CD4-positive, alpha-beta T cell treated with Interleukin-15 for 4 hours (primary cell): ENCODE data around the gene GINS1.
"Not testable (repeated sequence)": the region's sequence is repeated elsewhere in the genome, so short reads cannot be mapped to it uniquely, and the experiment has no call there.

Experiments used
- DNase-seq: peaks from one replicate; pipeline ENCODE4 v3.0.0-alpha.2; 2020; ENCODE audit warnings: low spot score

The GINS1 gene

DNA sequence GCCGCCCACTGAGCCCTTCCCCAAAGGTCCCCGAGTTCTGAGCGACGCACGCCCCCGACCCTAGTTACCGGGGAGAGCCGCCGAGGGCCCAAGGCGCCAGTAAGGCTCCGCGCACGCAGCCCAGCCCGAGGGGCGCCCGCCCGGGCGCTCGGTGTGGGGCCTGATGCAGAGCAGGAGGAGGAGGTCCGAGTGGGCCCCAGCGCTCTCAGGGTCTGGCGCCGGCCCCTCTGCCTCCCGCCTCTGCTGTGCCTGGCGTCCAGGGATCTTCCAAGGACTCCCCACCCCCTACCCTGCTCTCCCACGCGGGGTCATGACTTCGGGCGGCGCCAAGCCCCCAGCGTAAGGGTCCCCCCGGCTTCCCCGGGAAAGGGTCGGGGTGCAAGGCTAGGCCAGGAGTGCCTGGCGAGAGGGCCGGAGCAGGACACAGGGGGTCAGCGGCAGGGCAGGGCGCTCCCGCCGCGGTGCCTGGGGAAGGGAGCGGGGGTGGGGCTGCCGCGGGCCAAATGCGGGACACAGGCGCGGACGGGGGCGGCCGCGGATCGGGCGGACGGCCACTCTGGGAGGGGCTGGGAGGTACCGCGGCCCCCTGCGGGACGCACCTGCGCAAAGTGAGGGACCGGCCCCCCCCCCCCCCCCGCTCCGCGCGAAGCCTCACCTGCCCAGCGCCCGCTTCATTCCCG is 17.5 kb upstream of the GINS1 start:
- no peak for DNase-seq

DNA sequence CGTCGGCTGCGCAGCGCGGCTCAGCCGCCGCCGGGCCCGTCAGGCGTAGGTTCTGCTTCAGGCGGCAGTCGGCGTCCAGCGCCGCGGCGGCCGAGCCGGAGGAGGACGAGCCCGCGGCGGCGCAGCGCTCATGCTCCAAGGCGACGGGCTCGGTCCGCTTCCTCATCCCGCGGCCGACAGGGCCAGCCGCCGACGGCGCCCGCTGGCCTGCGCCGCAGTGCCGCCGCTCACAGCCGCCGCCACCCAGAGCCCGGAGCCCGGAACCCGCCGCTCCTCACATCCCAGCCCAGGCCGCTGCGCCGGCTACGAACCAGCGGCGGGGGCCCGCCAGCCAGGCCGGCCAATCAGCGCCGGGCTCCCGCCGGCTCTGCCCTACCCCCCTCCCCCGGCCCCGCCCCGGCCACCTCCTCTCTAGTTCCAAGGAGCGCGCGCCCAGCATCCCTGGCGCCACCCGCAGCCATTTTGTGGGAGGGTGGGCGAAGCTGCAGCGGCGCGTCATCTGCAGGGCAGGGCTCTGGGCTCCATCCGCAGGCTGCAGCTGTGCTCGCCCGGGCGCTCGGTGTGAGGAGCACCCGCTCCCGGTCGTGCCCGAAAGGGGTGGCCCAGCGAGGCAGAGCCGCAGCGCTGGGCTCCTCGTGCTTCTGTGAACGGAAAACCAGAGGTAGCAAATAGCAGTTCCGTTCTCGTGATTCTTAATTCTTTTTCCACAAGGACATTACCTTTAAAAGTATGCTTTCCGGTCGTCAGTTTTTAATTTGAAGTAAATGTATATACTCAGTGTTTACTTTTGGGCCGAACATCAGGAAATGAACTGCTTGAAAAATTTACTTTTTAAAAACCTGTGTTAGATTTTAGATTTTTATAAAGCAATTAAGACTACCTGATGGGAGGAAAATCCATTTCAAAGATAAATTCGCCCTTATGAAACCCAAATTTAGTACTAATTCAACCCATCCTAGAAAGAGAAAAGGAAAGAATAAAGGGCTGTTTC is 16.6 kb upstream of the GINS1 start, which contains the start of gene ABHD12:
TSS of gene ABHD12 (minus strand) at position 298 of the 991 bp plus-strand sequence. CDS start at position 166, 132 bp downstream.
- DNase-seq, result peak; percentile 93

DNA sequence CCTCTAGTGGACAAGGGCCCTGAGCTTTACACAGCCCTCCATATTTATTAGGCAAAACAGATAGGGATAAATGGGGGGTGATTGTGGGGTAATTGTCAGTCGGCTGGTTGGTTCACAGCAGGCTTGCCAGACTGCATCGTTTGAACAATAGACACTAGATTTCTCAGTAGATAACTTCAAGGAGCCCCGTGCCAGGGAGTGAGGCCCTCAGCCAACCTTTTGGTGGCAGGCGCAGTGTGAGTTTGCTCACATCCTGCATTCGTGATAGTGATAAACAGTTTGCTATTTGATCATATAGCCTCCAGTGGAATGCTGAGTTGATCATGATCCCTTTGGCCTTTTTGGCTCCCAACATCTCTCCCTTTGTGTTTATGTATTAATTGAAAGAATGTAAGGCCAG is 13.2 kb upstream of the GINS1 start:
- no peak for DNase-seq

DNA sequence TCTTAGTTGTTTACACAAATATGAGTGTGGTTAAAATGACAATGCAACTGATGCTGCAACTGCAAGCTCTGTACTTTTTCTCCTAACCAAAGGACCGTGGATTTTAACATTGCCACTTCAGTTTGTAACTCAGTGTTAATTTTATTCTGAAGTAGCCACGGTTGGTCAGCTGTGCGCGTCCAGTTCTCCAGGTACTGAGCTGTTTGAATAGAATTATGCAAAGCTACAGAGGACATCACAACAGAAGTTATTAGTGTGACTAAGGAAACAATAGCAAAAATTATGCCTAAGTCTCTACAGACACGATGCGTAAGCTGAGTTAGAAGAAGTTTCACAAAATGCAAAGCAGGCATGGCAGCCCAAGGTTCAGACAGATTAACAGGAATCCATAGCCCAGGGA is 12.5 kb upstream of the GINS1 start:
- no peak for DNase-seq

DNA sequence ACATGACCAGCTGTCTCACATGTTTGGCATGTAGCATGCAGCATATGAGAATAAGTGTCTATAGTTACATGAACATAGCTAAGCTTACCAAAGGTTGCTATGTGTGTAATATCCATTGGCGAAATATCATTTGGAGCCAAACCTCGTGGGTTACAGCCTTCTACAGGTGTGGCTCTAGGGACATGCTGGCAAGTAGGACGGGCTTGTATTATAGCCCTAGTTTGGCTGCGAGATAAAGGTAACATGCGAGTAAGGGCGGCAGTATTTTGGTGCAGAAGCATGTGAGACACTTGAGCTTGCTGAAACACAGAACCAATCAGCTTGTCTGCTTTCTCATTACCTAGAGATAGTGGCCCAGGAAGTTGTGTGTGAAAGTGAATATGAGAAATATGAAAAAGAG is 10.4 kb upstream of the GINS1 start:
- DNase-seq, result no peak

DNA sequence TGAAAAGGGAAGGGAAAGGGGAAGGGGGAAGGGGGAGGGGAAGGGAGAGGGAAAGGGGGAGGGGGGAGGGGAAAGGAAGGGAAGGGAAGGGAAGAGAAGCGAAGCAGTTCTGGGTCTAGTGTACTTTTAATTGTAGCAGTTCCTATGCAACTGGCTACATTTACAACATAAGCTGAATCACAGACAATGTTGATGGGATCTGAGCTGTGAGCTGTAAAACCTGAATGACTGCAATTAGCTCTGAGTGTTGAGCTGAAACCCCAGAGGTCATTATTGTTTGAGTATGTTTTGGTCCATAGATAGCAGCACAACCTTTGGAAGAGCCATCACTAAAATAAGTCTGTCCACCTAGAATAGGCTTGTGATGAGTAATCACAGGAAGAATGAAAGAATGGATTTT is 9.7 kb upstream of the GINS1 start:
- no peak for DNase-seq

DNA sequence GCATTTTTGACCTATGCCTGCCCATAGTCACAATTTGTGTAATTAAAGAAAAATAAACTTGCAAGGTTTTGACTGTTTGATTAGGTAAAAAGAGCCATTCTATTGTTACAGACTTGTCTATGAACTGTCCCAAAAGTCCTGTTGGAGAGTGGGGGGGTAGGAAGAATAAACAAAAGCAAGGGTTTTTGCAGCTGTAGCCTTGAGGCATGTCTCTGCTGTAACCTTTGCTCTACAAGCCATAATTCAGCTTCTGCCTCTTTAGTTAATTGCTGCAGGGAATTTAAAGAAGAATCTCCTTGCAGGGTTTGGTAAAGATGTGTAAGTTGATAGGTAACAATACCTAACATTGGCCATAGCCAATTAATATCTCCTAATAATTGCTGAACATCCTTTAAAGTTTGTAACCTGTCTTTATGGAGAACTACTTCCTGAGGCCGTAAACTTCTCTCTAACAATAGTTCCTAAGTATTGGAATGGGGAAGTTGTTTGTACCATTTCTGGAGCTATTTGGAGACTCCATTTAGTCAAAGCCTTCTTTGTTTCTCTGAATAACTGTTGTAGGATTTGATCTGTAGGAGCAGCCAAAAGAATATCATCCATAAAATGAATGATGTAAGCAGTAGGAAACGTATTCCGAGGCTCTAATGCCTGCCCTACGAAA is 9.0 kb upstream of the GINS1 start:
- DNase-seq, result no peak

DNA sequence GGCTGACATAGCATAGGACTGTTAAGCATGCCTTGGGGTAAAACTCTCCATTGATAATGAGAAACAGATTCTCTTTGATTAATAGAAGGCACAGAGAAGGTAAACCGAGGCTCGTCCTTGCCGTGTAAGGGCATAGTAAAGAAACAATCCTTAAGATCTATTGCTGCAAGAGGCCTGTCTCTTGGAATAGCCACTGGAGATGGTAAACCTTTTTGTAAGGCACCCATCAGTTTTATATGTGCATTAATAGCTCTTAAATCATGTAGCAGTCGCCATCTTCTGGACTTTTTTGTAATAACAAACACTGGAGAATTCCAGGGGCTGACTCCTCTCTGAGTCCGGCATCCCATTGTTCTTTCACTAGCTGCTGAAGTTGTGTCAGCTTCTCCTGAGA is 8.4 kb upstream of the GINS1 start:
- DNase-seq, result peak; percentile 58

DNA sequence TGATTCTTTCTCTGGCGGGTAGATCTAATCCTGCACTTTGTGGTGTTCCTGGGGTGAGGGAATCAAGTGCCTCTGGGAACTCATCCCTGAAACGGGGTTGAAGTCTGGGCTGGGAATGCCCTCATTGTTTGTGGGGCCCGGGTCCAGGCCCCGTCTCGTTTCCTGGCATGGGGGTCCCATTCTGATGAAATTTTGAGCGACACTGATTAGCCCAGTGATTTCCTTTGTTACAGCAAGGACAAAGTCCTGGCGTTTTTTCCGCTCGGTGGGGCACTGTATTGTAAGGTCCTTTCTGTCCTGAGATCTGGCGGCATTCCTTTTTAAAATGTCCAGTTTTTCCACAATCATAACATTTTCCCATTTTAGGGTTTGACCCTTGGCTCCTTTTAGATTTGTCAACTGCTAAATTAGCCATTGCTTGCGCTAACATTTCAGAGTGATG is 7.2 kb upstream of the GINS1 start:
- DNase-seq, result not testable (repeated sequence)

DNA sequence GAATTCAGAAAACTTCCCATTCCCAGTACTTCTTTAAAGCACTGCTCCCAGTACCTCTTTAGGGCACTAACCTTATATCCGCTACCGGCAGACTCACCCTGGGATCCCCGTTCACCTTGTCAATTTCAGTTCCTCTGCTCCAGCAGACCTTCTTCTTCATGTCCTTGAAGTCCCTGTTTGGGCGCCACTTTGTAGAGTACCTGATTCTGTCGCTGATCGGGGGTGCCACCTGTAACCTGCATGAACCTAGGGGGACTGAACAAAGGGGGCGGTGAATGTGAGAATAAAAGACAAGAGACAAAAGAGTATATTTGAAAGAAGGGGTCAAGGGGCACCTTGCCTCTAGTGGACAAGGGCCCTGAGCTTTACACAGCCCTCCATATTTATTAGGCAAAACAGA is 4.9 kb upstream of the GINS1 start:
- no peak for DNase-seq

DNA sequence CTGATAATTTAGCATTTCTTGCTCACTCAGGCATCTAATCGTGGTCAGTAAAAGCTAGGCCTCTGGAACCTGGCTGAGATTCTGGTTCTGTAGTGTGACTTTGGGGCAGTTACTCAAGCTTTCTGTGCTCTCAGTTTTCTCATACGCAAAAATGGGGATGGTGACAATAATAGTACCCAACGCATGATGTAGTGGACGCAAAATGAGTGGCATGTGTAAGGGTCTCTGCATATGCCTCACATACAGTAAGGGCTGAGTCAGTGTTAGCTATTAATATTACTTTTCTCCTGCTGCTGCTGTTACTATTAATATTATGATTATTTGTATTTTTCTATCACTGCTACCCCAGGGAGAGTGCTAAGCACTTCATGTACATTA is 686 bp downstream of the GINS1 start:
- DNase-seq, result no peak

DNA sequence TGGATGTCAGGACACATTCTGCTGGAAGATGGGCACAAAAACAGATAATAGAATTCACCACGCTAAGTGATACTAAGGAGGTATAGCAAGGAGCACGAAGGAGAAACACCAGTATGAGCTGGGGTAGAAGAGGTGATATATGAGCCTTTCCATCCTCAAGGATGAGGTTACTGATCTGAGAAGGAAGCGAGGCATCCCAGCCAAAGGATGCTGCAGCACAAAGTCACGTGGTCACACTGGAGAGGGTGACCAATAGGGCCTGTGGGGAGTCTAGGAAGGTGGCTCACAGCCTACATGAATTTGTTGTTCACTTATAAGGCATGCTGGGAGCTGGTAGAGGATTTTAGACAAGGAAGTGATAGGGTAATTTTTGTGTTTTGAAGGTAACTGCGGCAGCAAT is 1.4 kb downstream of the GINS1 start:
- DNase-seq, result no peak

DNA sequence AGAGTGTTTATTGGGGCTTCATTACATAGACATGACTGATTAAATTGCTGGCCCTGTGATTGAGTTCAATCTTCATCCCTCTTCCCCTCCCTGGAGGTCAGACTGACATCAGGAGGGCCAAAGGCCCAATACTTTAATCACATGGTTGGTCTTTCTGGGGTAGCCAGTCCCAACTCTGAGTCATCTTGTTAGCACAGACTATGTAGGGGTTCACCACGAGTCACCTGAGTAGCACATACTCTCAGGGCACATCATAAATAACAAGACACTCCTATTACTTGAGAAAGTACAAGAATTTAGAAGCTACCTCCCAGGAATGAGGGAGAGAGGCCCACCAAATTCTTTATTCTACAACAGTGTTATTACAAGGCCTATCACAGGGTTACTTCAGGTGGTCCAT is 11.3 kb downstream of the GINS1 start:
- no peak for DNase-seq

DNA sequence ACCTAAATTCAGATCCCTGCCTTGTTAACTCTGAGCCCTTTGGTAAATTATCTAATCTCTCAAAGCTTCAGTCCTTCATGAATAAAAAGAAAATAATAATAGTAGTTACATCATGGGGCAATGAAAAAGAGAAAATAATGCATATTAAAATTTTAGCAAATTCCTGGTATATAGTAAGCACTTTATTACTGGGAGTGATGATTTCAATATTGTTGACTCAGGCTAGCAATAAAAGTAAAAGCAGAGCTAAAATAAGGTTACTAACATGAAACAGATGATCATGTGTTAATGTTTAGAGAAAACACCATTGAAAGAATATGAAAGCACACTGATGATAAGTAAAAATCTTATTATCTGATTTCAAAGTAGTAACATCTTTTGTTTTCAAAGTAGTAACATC is 13.6 kb downstream of the GINS1 start:
- DNase-seq, result no peak

DNA sequence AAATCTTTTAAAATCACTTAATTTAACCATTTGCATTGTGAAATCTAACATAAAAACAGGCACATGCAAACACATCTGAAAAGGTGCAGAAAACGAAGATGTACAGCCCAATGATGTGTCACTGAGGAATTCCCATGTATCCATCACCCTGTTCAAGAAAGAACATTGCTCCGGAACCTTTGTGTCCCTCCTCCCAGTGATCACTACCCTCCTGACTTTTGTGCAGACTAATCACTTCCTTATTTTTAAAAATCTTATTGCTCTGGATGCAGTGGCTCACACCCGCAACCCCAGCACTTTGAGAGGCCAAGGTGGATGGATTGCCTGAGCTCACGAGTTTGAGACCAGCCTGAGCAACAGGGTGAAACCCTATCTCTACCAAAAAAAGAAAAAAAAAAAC is 14.6 kb downstream of the GINS1 start:
- DNase-seq, result no peak

DNA sequence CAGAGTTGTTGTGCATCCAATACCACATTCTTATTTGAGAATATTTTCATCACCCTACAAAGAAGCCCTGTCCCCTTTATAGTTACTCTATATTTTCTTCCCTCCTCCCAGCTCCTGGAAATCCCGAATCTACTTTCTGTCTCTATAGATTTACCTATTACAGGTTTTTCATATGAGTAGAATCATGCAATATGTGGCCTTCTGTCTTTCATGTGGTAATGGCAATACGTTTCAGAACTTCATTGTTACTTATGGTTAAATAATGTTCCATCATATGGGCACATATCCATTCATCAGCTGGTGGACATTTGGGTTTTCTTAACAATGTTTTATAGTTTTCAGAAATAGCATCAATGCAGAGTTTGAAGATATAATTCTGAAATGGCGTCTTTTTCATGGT is 17.1 kb downstream of the GINS1 start:
- DNase-seq, result no peak

DNA sequence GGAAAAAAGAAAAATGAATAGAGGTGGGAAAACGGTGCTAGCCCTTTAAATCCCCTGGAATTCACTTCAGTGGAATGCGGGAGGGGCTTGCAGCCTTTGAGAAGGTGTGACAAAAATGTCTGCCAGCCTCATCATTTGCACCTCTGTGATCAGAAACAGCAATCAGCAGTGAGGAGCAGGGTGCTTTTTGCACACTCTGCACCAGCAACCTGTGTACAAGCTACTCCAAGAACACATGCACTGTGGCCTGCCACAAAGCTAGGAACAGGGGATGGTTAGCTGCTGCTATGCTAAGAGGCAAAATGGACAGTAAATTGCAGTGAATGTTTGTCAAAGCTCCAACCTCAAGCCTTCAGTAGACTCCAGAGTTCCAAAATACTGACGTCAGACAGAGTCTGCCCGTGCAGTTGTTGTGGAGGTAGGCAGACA is 29.7 kb downstream of the GINS1 start:
- DNase-seq, result no peak

DNA sequence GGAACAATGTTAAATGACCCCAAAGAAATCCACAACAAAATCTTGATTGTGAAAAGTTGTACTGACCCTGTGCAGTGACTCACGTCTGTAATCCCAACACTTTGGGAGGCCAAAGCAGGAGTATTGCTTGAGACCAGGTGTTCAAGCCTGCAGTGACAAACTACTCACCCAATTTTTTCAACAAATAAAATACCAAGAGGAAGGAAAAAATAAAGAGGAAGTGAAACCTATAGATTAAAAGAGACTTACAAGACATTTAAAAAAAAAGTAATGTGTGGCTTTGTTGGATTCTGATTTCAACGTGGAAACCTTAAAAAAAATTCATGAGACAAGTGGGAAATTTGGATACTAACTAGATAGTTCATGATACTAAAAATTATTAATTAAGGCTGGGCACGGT is 31.9 kb downstream of the GINS1 start:
- DNase-seq, result no peak

DNA sequence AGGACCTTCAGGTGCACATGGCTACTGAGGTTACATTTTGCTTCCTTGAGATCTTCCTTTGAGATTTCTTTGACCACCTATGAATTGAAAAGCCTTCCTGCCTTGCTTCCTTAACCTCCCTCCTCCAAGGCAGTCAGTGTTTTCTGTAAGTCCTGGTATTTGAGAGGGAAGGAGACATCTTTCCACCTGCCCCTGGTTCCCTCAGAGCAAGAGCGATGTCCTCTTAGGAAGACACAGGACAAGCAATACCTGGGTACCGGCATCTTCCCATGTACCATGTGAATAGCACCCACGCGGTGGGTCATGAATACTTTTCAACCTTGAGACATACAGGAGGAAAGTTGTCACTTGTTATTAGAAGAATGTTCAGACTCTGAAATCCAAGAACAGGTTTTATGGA is 37.1 kb downstream of the GINS1 start:
- DNase-seq, result no peak

DNA sequence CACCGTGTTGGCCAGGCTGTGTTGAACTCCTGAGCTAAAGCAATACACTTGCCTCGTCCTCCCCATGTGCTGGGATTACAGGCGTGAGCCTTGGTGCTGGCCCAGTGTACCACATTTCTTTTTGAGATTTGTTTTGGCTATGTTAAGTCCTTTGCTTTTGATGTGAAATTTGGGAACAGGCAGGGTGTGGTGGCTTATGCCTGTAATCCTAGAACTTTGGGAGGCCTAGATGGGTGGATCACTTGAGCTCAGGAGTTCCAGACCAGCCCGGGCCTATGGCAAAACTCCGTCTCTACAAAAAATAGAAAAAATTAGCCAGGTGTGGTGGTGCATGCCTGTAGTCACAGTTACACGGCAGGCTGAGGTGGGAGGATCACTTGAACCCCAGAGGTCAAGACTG is 40.2 kb downstream of the GINS1 start:
- DNase-seq, result no peak

DNA sequence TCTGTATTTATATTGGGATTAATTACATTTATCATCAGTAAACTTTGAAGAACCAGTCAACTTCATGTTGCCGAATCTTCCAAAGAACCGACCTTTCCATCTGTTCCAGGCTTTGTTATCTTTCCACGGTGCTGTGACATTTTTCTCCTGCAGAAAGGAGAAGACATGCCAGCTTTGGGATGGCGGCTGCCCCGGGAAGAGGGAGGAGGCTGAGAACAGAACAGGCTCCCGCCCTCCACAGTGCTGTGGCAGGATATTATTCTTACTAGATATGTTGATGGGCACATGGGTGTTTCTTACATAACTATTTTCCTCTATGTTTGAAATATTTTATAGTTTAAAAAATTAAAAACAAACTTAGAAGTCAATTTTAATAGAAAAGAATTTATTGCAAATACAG is 44.9 kb downstream of the GINS1 start:
- no peak for DNase-seq

DNA sequence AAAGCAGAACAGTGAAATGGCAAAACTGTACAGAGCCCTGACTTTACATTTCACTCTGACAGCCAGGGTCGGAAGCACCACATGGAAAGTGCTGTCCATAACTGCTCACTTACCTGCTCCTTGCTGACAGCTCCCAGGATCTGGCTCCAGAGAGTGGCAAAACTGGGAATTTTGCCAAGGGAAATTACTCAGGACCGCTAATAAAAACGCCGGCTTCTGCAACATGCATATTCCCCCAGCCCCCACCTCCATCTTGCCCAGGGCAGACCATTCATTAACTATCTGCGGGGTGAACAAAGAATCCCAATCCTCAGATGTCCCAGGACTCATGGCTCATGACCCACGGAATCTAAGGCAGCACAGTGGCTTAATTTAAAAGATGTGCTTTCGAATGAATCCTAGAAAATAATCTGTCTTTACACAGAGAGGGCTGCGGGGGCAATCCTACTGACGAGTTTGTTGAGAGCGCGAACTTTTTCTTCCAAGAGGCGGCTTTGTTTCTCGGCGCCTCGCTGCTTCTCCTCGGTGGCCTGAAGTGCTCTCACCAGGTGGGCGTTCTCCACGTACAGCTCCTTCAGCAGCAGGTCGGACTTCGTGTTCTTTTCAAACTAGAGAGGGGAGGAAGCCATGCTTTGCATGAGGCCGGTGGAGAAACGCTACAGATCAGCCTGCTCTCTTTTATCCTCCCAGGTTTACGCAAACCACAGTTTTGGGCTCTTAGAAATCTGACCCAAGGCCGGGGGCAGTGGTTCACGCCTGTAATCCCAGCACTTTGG is 45.8 kb downstream of the GINS1 start:
- no peak for DNase-seq
